ENCODE results near the gene PIAS4. TPM values are rescaled to one million over a fixed set of nuclear protein-coding genes. Genes with fewer than 3 reads are reported as not detected.

PIAS4 gene
- total and polyA plus RNA-seq, 10 of the 15 experiments (the other 5 are each of a cell fraction or from before 2014, with no cell fraction given) = 0.13 to 25.1 (median 11.3) TPM

DNA sequence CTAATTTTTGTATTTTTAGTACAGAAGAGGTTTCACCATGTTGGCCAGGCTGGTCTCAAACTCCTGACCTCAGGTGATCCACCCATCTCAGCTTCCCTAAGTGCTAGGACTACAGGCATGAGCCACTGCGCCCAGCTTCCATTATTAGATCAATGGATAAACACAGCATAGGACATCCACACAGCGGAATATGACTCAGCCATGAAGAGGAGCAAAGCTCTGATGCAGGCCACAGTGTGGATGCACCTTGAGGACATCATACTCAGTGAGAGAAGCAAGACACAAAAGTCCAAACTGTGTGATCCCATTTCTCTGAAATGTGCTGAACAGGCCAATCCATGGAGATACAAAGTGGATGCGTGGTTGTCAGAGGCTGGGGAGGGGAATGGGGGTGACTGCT, 64.1 kb downstream of the PIAS4 start:
- H3K27me3 ChIP-seq (replicated peaks in 1 of 2; ENCODE audit: control insufficient read depth in 2 of 2, insufficient read depth in 2 of 2, low read length in 1 of 2) = no peaks in the 10 kb centered on the region; a peak in 1 of 4 replicates
- no peak overlapping the region for H2AFZ ChIP-seq (ENCODE audit: control insufficient read depth, low read depth, low read length)
- in situ Hi-C loops (cut with MboI) = no loop called here
- no TSS peak for BruUV-seq (replicated peaks)
- 92% methylated on average over 3 of the region's 3 CpGs for WGBS (ENCODE audit: insufficient coverage, insufficient replicate concordance, low lambda C conversion rate, missing lambda C conversion rate)
- ChIA-PET CTCF (interaction anchor here (1.0 kb wide), 1 partner anchor 11 kb away, joined by 3 read pairs; no protein-coding TSS in a partner anchor), POLR2A (interaction anchor here (0.5 kb wide), 1 partner anchor 155 kb away, joined by 5 read pairs; no protein-coding TSS in a partner anchor), SMC1A (ENCODE audit: uncharacterized antibody, unreplicated experiment) (no interaction called here), RAD21 (ENCODE audit: unreplicated experiment) (no interaction called here)
- no peak for DNase-seq (ENCODE audit: low read depth, low spot score)
- no peak overlapping the region for H3K4me2 ChIP-seq (ENCODE audit: control insufficient read depth, insufficient read depth)
- no peak for FAIRE-seq
- no peak for ATAC-seq
- peaks cover 8% of the 10 kb centered on the region for H3K4me1 ChIP-seq (ENCODE audit: control insufficient read depth, insufficient read depth, low read length)
- H3K4me3 ChIP-seq = no peak overlapping the region
- H3K9me3 ChIP-seq (replicated peaks; ENCODE audit: control insufficient read depth, insufficient read depth, low read length) = no peaks in the 10 kb centered on the region
- no peaks in the 10 kb centered on the region for H3K36me3 ChIP-seq (ENCODE audit: control insufficient read depth in 2 of 2, insufficient read depth in 2 of 2, low read length in 1 of 2)
- H3K9ac ChIP-seq (ENCODE audit: control insufficient read depth, insufficient read depth, low read length) = no peak overlapping the region
- no peaks in the 10 kb centered on the region for H3K79me2 ChIP-seq (ENCODE audit: control insufficient read depth, insufficient read depth, low read length)
- no peaks in the 10 kb centered on the region for H4K20me1 ChIP-seq (ENCODE audit: control insufficient read depth, insufficient read depth)
- H3K27ac ChIP-seq (ENCODE audit: control insufficient read depth, insufficient read depth) = no peak overlapping the region
- intact Hi-C loops (cut with micrococcal nuclease; ENCODE audit: unreplicated experiment) = no loop called here
- no peak for TF ChIP-seq NBN (IDR thresholded peaks at IDR 0.05)
- no peak for TF ChIP-seq SPI1 (IDR thresholded peaks at IDR 0.05; ENCODE audit: borderline replicate concordance, insufficient read depth, low read depth, low read length)
- TF ChIP-seq, protein P1, sequence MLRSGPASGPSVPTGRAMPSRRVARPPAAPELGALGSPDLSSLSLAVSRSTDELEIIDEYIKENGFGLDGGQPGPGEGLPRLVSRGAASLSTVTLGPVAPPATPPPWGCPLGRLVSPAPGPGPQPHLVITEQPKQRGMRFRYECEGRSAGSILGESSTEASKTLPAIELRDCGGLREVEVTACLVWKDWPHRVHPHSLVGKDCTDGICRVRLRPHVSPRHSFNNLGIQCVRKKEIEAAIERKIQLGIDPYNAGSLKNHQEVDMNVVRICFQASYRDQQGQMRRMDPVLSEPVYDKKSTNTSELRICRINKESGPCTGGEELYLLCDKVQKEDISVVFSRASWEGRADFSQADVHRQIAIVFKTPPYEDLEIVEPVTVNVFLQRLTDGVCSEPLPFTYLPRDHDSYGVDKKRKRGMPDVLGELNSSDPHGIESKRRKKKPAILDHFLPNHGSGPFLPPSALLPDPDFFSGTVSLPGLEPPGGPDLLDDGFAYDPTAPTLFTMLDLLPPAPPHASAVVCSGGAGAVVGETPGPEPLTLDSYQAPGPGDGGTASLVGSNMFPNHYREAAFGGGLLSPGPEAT (IDR thresholded peaks at IDR 0.05; ENCODE audit: low read depth) = no peak
- no peak for TF ChIP-seq PAX5 (IDR thresholded peaks at IDR 0.05; ENCODE audit: borderline replicate concordance, low read depth, low read length)
- no peak for TF ChIP-seq EP300 (IDR thresholded peaks at IDR 0.05; ENCODE audit: borderline replicate concordance in 1 of 2, control insufficient read depth in 1 of 2, low read depth in 2 of 2, low read length in 2 of 2)
- TF ChIP-seq, protein P2, sequence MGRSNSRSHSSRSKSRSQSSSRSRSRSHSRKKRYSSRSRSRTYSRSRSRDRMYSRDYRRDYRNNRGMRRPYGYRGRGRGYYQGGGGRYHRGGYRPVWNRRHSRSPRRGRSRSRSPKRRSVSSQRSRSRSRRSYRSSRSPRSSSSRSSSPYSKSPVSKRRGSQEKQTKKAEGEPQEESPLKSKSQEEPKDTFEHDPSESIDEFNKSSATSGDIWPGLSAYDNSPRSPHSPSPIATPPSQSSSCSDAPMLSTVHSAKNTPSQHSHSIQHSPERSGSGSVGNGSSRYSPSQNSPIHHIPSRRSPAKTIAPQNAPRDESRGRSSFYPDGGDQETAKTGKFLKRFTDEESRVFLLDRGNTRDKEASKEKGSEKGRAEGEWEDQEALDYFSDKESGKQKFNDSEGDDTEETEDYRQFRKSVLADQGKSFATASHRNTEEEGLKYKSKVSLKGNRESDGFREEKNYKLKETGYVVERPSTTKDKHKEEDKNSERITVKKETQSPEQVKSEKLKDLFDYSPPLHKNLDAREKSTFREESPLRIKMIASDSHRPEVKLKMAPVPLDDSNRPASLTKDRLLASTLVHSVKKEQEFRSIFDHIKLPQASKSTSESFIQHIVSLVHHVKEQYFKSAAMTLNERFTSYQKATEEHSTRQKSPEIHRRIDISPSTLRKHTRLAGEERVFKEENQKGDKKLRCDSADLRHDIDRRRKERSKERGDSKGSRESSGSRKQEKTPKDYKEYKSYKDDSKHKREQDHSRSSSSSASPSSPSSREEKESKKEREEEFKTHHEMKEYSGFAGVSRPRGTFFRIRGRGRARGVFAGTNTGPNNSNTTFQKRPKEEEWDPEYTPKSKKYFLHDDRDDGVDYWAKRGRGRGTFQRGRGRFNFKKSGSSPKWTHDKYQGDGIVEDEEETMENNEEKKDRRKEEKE (IDR thresholded peaks at IDR 0.05) = no peak
- TF ChIP-seq, protein P3, sequence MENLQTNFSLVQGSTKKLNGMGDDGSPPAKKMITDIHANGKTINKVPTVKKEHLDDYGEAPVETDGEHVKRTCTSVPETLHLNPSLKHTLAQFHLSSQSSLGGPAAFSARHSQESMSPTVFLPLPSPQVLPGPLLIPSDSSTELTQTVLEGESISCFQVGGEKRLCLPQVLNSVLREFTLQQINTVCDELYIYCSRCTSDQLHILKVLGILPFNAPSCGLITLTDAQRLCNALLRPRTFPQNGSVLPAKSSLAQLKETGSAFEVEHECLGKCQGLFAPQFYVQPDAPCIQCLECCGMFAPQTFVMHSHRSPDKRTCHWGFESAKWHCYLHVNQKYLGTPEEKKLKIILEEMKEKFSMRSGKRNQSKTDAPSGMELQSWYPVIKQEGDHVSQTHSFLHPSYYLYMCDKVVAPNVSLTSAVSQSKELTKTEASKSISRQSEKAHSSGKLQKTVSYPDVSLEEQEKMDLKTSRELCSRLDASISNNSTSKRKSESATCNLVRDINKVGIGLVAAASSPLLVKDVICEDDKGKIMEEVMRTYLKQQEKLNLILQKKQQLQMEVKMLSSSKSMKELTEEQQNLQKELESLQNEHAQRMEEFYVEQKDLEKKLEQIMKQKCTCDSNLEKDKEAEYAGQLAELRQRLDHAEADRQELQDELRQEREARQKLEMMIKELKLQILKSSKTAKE (IDR thresholded peaks at IDR 0.05; ENCODE audit: low read depth, poor library complexity, severe bottlenecking) = no peak
- no peak for TF ChIP-seq SREBF1 (IDR thresholded peaks at IDR 0.05; ENCODE audit: low read length)
- TF ChIP-seq RCOR1 (conservative IDR thresholded peaks at IDR 0.05; ENCODE audit: low read depth, low read length) = no peak
- TF ChIP-seq, protein P4, sequence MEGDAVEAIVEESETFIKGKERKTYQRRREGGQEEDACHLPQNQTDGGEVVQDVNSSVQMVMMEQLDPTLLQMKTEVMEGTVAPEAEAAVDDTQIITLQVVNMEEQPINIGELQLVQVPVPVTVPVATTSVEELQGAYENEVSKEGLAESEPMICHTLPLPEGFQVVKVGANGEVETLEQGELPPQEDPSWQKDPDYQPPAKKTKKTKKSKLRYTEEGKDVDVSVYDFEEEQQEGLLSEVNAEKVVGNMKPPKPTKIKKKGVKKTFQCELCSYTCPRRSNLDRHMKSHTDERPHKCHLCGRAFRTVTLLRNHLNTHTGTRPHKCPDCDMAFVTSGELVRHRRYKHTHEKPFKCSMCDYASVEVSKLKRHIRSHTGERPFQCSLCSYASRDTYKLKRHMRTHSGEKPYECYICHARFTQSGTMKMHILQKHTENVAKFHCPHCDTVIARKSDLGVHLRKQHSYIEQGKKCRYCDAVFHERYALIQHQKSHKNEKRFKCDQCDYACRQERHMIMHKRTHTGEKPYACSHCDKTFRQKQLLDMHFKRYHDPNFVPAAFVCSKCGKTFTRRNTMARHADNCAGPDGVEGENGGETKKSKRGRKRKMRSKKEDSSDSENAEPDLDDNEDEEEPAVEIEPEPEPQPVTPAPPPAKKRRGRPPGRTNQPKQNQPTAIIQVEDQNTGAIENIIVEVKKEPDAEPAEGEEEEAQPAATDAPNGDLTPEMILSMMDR (IDR thresholded peaks at IDR 0.05 in 2 of 3, conservative IDR thresholded peaks at IDR 0.05 in 1 of 3; ENCODE audit: control insufficient read depth in 2 of 3, extremely low read depth in 1 of 3, insufficient read depth in 1 of 3, low read depth in 3 of 3, low read length in 3 of 3) = no peak
- TF ChIP-seq FOXK2 (IDR thresholded peaks at IDR 0.05) = no peak
- no peak for TF ChIP-seq POLR2AphosphoS2 (IDR thresholded peaks at IDR 0.05; ENCODE audit: low read depth, low read length)
- TF ChIP-seq MTA2 (IDR thresholded peaks at IDR 0.05; ENCODE audit: low read depth) = no peak
- TF ChIP-seq RBBP5 (conservative IDR thresholded peaks at IDR 0.05) = no peak
- no peak for TF ChIP-seq PAX8 (IDR thresholded peaks at IDR 0.05)
- no peak for TF ChIP-seq MEF2B (IDR thresholded peaks at IDR 0.05; ENCODE audit: partially characterized antibody, poor library complexity, severe bottlenecking)
